ENCODE measurements around the gene IFNL4. TPM values are rescaled to one million over a fixed set of nuclear protein-coding genes. Genes with fewer than 3 reads are reported as not detected.

Gene IFNL4
- total and polyA plus RNA-seq, 10 of the 15 experiments (the other 5 are each of a cell fraction or from before 2014, with no cell fraction given) = not detected

GRCh38 chr19:39276740-39277139, 28.1 kb upstream of the IFNL4 start:
- Histone ChIP-seq H3K27me3 (replicated peaks in 1 of 2; ENCODE audit: control insufficient read depth in 2 of 2, insufficient read depth in 2 of 2, low read length in 1 of 2) (peaks cover 0 to 1% of the 10 kb centered on the region in 2 experiments; a peak in 2 of 4 replicates), H3K9me3 (replicated peaks; ENCODE audit: control insufficient read depth, insufficient read depth, low read length) (no peaks in the 10 kb centered on the region; the same call in 2 of the 3 replicates), H3K4me3 (no peak overlapping the region), H3K36me3 (ENCODE audit: control insufficient read depth in 2 of 2, insufficient read depth in 2 of 2, low read length in 1 of 2) (no peaks in the 10 kb centered on the region), H2AFZ (ENCODE audit: control insufficient read depth, low read depth, low read length) (no peak overlapping the region), H3K79me2 (ENCODE audit: control insufficient read depth, insufficient read depth, low read length) (no peaks in the 10 kb centered on the region), H3K9ac (ENCODE audit: control insufficient read depth, insufficient read depth, low read length) (no peak overlapping the region), H4K20me1 (ENCODE audit: control insufficient read depth, insufficient read depth) (no peaks in the 10 kb centered on the region), H3K27ac (ENCODE audit: control insufficient read depth, insufficient read depth) (no peak overlapping the region), H3K4me1 (ENCODE audit: control insufficient read depth, insufficient read depth, low read length) (no peaks in the 10 kb centered on the region), H3K4me2 (ENCODE audit: control insufficient read depth, insufficient read depth) (no peak overlapping the region)
- POLR2A ChIA-PET = no interaction called here
- in situ Hi-C loops (cut with MboI) = no loop called here
- TF ChIP-seq, protein P1, sequence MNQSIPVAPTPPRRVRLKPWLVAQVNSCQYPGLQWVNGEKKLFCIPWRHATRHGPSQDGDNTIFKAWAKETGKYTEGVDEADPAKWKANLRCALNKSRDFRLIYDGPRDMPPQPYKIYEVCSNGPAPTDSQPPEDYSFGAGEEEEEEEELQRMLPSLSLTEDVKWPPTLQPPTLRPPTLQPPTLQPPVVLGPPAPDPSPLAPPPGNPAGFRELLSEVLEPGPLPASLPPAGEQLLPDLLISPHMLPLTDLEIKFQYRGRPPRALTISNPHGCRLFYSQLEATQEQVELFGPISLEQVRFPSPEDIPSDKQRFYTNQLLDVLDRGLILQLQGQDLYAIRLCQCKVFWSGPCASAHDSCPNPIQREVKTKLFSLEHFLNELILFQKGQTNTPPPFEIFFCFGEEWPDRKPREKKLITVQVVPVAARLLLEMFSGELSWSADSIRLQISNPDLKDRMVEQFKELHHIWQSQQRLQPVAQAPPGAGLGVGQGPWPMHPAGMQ (IDR thresholded peaks at IDR 0.05; ENCODE audit: borderline replicate concordance) = no peak
- no peak for TF ChIP-seq BCL11A (IDR thresholded peaks at IDR 0.05; ENCODE audit: low read depth, low read length)
- TF ChIP-seq FOXM1 (IDR thresholded peaks at IDR 0.05; ENCODE audit: low read depth, low read length) = no peak
- no peak for TF ChIP-seq HDAC6 (IDR thresholded peaks at IDR 0.05; ENCODE audit: unreplicated experiment)
- TF ChIP-seq NFIC (IDR thresholded peaks at IDR 0.05; ENCODE audit: low read depth, low read length) = no peak
- no peak for TF ChIP-seq NBN (IDR thresholded peaks at IDR 0.05)
- TF ChIP-seq, protein P2, sequence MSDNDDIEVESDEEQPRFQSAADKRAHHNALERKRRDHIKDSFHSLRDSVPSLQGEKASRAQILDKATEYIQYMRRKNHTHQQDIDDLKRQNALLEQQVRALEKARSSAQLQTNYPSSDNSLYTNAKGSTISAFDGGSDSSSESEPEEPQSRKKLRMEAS (IDR thresholded peaks at IDR 0.05; ENCODE audit: low read depth, low read length) = no peak
- TF ChIP-seq ETV6 (conservative IDR thresholded peaks at IDR 0.05 in 1 of 2, IDR thresholded peaks at IDR 0.05 in 1 of 2; ENCODE audit: borderline replicate concordance in 1 of 2, low read depth in 1 of 2) = no peak
- TF ChIP-seq NR2C1 (IDR thresholded peaks at IDR 0.05) = no peak
- no peak for TF ChIP-seq ZNF687 (IDR thresholded peaks at IDR 0.05)
- TF ChIP-seq NRF1 (conservative IDR thresholded peaks at IDR 0.05; ENCODE audit: low read depth, low read length) = no peak
- 59% methylated on average over 5 of the region's 5 CpGs for WGBS (ENCODE audit: insufficient coverage, insufficient replicate concordance, low lambda C conversion rate, missing lambda C conversion rate)
- intact Hi-C loops (cut with micrococcal nuclease; ENCODE audit: unreplicated experiment) = no loop called here
- SMC1A ChIA-PET (ENCODE audit: uncharacterized antibody, unreplicated experiment) = no interaction called here
- RAD21 ChIA-PET (ENCODE audit: unreplicated experiment) = no interaction called here
- no TSS peak for BruUV-seq (replicated peaks)
- DNase-seq (ENCODE audit: low read depth, low spot score) (no peak), ATAC-seq (no peak), FAIRE-seq (no peak)
- CTCF ChIA-PET = no interaction called here
